Left lobe of liver (tissue), 2 donors: ENCODE measurements around the gene TXNRD2. TPM values are rescaled to one million over a fixed set of nuclear protein-coding genes. Genes with fewer than 3 reads are reported as not detected.

Experiments used
- ATAC-seq: fragments of 200-7000 bp; cut with Tn5 transposase; one replicate; pipeline ENCODE4 v1.9.1; 2020; ENCODE audit warnings: mild to moderate bottlenecking, moderate library complexity
- DNase-seq: peaks from one replicate; pipeline ENCODE4 v3.0.0-alpha.2; 2020; ENCODE audit warnings: low spot score
- total RNA-seq: library from RNA; stranded (reverse); gene quantifications from one replicate; pipeline ENCODE4 v1.2.1, GENCODE V29; 2021
- donor health status: DM: no; HTN: no; CAD: no; lungs with moderate emphysema.
- donor health status: DM: no; HTN: yes; CAD: no.

Gene TXNRD2
- total RNA-seq, 1 donor from 2014 or later = 44.6 TPM

DNA sequence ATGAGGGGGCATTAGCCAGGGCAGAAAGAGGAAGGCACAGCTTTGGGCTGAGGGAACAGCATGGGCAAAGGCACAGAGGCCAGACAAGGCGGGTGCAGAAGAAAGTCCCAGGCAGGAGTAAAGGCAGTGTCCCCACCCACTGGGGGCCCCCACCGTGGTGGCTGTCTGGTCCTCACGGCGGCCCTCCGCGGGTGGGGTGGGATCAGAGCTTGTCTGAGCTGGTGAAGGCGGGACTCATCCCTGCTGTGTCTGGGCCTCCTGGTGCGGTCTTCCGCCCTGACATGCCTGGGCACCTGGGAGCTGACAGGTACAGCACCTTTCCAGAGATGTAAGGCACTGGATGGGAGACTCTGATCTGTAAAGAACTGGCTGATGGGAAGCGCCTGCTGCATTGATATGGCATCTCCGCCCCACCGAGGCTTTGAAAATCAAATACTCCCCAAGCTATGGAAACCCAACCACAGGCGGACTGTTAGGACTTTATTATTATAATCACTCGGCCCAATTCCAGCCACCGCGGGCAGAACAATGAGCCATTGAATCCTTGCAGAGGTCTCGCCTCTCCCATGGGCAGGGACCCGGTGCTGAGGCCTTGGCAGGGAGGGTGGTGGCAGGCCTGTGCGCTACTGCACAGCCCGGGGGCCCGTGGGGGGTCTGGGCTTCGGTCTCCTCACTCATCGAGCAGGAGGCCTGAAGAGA lies 72.7 kb downstream of the TXNRD2 start:
- ATAC-seq = no peak
- peak; percentile 40 for DNase-seq

- DNase-seq (peak; percentile 11), ATAC-seq (no peak)
Observed at GRCh38 chr22:19868333-19868732, 73.3 kb downstream of the TXNRD2 start.

DNA sequence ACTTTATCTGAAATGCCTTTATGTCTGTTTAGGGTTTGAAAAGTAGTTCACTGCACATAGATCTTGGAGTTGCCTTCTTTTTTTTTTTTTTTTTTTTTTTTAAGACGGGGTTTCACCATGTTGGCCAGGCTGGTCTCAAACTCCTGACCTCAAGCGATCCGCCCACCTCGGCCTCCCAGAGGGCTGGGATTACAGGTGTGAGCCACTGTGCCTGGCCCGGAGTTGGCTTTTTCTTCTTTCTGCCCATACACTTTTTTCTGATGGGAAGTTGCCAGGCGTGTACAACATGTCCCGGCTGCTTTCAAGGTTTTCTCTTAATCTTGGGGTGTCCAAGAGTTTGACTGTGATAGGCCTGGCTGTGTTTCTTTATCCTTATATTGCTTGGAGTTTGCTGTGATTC lies 74.0 kb downstream of the TXNRD2 start:
- DNase-seq = no peak

DNA sequence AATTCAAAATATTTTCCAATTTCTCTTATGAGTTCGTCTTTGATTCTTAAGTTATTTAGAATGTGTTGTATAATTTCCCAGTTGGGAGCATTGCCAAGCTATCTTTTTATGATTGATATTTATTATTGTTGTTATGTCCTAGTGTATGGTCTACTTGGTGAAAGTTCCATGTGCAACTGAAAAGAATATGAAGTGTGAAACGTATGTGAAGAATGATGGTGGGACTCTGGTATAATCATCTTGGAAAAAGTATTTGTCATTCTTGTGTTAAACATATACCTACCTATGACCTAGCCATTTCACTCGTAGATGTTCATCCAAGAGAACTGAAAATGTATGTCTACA lies 75.0 kb downstream of the TXNRD2 start:
- ATAC-seq (no peak), DNase-seq (no peak)

More for the DNA sequence above, 74.0 kb downstream of the TXNRD2 start:
- no peak for ATAC-seq

- no peak for ATAC-seq
- DNase-seq = no peak
Observed at GRCh38 chr22:19865141-19865829, 76.3 kb downstream of the TXNRD2 start.

- no peak for ATAC-seq
- DNase-seq = no peak
Observed at GRCh38 chr22:19864538-19865106, 77.0 kb downstream of the TXNRD2 start.

- no peak for DNase-seq
- ATAC-seq = no peak
Observed at GRCh38 chr22:19863571-19863970, 78.0 kb downstream of the TXNRD2 start.

DNA sequence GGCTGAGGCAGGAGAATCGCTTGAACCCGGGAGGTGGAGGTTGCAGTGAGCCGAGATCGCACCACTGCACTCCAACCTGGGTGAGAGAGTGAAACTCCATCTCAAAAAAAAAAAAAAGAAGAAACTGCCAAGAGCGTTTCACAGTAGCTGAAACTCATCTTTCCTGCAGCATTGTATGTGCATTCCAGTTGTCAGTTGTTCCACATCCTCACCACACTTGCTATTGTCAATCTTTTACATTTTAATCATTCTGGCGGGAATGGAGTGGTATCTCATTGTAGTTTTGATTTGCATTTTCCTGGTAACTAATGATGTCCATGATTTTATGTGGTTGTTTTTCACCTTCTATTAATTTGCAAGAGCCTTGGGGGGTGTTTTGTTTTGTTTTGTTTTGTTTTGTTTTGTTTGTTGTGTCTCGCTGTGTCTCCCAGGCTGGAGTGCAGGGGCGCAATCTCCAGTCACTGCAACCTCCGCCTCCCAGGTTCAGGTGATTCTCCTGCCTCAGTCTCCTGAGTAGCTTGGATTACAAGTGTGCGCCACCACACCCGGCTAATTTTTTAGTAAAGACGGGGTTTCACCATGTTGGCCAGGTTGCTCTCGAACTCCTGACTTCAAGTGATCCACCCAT lies 78.9 kb downstream of the TXNRD2 start:
- no peak for ATAC-seq
- DNase-seq = no peak

DNA sequence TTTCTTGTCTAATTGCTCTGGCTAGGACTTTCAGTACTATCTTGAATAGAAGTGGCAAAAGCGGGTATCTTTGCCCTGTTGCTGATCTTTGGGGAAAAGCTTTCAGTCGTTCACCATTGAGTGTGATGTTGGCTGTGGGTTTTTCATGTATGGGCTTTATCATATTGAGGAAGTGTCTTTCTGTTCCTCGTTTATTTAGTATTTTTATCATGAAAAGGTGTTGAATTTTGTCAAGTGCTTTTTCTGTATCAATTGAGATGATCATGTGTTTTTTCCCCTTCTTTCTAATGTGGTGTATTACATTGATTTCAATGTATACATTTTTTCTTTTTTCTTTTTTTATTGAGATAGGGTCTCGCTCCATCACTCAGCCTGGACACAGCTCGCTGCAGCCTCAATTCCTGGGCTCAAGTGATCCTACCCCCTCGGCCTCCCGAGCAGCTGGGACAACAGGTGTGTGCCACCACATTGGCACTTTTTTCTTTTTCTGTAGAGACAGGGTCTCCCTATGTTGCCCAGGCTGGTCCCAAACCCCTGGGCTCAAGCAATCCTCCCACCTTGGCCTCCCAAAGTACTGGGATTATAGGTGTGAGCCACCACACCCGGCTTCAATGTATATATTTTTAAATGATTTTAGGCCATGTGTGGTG lies 81.6 kb downstream of the TXNRD2 start:
- DNase-seq (no peak), ATAC-seq (no peak)

DNA sequence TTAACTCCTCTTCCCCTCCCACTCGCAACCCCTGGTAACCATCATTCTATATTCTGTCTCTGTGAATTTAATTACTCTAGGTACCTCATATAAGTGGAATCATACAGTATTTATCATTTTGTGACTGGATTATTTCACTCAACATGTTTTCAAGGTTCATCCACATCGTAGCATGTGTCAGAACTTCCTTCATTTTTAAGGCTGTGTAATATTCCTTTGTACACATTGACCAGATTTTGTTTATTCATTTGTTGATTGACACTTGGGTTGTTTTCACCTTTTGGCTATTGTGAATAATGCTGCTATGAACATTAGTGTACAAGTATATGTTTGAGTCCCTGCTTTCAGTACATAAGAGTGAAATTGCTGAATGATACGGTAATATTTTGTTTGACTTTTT lies 84.2 kb downstream of the TXNRD2 start:
- ATAC-seq (no peak), DNase-seq (no peak)

DNA sequence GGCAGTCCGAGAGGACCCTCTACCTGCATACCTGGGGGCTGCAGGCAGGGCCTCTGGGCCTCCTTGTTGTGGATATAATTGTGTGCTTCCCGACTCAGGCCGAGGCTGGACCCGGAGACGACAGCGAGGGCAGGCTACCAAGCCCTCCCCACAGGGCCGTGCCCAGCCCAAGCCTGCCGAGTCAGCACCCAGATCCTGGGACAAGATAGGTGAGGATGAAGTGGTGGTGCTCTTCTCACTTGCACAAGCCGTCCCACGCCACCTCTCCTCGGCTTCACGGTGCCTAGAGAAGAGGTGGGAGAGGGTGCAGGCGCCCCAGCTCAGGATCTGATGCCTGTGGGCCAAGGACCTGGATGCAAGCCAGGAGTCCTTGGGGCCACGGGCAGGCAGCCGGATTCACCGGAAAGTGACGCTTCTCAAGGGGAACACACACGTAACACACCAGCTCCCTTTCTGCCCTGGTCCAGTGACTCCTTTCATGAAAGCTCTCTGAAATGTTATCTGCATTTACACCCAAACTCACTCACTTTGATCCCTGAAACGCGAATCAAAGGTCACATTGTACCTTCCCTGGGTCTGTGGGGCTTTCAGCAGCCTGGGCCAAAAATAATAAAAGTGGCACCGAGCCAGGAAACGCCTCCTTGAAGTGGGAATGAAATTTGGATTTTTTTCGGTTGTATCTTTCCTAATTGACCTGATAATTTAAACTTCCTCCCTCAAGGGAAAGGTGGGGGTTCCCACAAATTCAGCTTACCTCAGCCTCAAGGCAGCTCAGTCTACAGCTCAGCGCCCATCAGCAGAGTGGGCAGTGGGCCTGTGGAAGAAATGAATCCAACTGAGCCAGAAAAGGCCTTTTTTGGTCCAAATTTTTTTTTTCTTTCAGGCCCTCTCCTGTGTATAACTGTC lies 85.9 kb downstream of the TXNRD2 start:
- peak; percentile 49 for ATAC-seq
- peak; percentile 76 for DNase-seq

DNA sequence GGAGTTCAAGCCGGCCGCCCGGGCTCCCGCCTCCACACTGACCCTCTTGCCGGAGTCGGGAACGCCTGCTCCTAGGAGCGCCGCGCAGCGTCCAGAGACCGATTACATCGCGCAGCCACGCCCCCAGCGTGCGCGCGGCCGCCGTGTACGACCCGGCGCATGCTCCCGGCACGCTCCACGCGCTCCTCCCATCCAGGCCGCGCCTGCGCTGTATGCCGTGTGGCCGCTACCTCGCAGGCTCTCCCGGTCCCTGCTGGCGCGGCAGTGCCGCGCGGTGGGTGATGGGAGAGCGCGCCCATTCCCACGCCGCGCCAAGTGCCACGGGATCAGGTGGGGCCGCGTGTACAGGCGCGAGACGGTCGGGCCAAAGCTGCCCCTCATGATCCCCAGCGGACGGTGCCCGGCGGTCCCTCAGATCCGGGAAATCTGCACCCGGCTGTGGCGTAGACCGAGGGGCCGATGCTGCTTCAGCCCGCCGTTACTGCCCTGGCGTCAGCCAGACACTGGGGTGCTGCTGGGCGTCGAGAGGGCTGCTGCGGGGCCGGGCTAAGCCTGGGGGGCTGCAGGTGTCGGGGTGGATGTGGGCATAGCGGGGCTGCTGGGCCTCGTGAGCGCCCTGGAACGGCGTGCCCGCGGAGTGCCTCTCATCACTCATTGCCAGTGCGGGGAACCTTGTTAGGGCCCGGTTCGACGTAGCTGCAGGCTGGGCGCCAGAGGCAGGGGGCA lies 86.7 kb downstream of the TXNRD2 start, which contains the start of the genes GNB1L and RTL10:
TSS of gene GNB1L (minus strand) at position 97 of the 726 bp plus-strand sequence. CDS start 33,519 bp downstream, outside the sequence.
TSS of gene RTL10 (minus strand) at position 97 of the 726 bp plus-strand sequence. CDS start 2,613 bp downstream, outside the sequence.
- DNase-seq (peak; percentile 98), ATAC-seq (peak; percentile 91)

DNA sequence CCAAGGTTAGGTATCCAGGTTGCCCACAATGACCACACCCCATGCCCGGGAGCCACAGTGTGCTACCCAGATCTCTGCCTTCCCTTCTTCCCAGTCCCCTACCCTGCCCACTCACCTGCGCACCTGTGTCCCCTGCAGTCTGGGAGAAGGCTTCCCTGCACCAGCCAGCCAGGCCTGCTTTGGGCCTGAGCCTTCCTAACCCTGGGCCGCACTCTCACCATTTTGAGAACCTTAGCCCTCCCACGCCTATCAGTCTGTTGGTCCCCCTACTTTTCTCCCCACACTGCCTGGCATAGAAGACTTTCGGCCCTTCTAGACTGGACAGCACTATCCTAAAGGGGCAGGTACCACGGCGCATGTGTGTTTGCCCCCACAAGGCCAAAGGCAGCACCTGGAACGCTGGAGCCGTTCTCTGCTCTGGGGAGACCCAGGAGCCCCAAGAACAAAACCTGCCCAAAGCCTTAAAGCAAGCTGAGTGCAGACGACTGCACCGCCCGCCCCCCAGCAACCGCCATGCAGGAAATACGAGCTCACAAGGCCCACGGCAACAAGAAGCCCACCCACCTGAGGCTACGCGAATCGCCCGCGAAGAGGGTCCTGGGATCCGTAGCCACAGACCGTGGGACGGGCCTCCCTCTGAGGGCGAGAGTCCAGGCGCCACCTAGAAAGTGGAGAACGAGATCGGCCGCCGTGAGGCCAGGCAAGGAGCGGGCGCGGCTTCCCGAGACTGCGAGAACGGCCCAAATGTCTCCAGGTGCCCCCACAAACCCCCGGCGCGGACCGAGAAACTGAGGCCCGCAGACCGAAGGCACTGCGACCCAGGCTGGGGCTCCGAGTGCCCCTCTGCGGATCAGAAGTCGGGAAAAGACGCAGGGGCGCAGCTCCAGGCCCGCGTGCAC lies 87.5 kb downstream of the TXNRD2 start:
- DNase-seq = peak; percentile 52
- ATAC-seq = peak; percentile 6

DNA sequence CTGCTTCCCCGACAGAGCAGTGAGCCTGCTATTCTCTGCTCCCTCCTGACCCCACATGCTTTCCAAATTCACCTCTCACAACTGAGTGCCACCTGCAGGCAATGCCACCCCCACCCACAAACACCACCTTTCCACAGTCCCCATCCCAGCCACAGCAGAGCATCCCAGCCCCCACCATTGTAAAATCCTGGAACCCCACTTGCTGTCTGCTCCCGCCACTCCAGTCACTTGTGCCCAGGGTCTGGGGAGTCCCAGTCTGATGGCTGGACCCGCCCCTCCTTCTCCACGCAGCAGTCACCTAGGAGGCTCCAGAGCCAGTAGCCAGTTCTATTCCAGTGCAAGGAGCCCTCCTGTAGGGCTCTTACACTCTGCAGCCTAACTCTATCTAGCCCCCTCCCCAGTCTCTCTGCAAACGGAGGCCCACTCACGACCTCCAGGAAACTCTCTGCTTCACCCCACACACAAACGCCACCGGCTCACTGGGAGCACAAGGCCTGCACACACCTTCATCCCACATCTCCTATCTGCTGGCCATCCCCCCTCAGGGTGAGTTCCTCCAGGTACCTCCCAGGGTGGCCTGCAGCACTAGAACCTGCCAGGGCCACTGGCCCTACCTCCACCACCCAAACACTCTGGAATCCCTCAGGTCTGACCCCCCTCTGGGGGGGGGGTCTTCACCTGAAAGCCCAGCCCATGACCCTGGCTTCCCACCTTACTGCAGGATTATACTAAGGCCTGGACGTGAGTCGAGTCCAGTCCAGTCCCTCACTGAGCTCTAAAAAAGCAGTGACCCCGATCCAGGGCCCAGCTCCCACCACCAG lies 88.3 kb downstream of the TXNRD2 start:
- ATAC-seq (no peak), DNase-seq (no peak)

GRCh38 chr22:19852177-19852781 lies 89.3 kb downstream of the TXNRD2 start:
- ATAC-seq (no peak), DNase-seq (no peak)

DNA sequence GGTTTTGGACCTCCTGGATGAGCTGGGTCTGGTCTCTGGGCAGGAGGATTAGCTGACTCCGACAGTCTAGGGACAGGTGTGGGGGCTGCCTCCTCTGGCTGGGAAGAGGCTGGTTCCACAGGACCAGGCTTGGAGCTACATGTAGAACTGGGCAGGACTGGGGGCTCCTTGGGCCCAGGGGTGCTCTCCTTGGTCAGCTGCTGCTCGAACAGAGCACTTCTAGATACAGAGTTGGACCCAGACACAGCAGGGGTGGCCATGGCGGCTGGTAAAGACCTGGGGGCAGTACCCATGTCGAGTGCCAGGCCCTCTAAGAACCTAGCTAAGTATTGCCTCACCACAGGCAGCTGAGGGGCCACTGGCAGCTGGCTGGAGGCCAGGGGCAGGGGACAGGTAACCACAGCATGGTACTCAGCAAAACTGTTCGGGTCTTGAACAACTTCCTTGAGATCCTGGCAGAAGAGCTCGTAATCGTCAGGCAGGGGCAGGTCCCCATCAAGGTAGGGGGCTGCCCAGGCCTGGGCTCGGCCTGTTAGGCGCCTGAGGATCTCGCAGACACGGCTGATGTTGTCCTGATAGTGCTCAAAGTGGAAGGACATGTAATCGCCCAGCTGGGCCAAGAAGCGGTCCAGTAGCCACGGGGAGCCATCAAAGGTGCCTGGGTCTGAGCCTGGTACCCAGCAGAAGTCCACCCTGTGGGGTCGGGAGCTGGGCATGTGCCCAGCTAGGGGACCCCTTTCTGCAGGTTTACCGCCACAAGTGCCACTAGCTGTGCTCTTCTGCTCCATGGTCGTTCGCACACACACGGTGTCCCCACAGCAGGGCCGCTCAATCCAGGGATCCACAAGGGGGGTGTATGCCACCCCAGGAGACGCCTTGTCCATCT lies 90.1 kb downstream of the TXNRD2 start:
- DNase-seq = no peak
- no peak for ATAC-seq
